Activated CD4-positive, alpha-beta T cell treated with anti-CD3 and anti-CD28 coated beads for 36 hours (primary cell): ENCODE results near the gene GDI1. TPM values are rescaled to one million over a fixed set of nuclear protein-coding genes. Genes with fewer than 3 reads are reported as not detected.
A peak's percentile ranks its signal among the peaks of the same experiment; 100 is the strongest.

Experiments
- ATAC-seq: fragments of 200-7000 bp; cut with Tn5 transposase; one replicate; pipeline ENCODE4 v1.10.0; 2021; ENCODE audit warnings: mild to moderate bottlenecking, moderate library complexity
- CTCF ChIA-PET: fragments of 350-600 bp; sonication (Branson Sonifier 250); formaldehyde crosslinking; loops from one replicate; lab custom pipeline; 2021; ENCODE audit warnings: antibody characterized with exemption; lab: Charles Lee
- POLR2A ChIA-PET: fragments of 350-600 bp; sonication (Branson Sonifier 250); formaldehyde crosslinking; loops from one replicate; lab custom pipeline; 2021; ENCODE audit warnings: antibody characterized with exemption, inconsistent platforms; lab: Charles Lee
- DNase-seq: peaks from one replicate; pipeline ENCODE4 v3.0.0-alpha.2; 2020
- H3K27ac Mint-ChIP-seq: one replicate; pipeline ENCODE4 v1.8.0; 2021; ENCODE audit warnings: mixed read lengths
- H3K27me3 Mint-ChIP-seq: one replicate; pipeline ENCODE4 v1.8.0; 2021; ENCODE audit warnings: mixed read lengths
- H3K36me3 Mint-ChIP-seq: one replicate; pipeline ENCODE4 v1.8.0; 2021; ENCODE audit warnings: low read depth, mixed read lengths
- H3K4me1 Mint-ChIP-seq: one replicate; pipeline ENCODE4 v1.8.0; 2021; ENCODE audit warnings: mixed read lengths
- H3K4me3 Mint-ChIP-seq: one replicate; pipeline ENCODE4 v1.8.0; 2021; ENCODE audit warnings: mild to moderate bottlenecking, moderate library complexity, mixed read lengths
- H3K9me3 Mint-ChIP-seq: one replicate; pipeline ENCODE4 v1.8.0; 2021; ENCODE audit warnings: low read depth, mixed read lengths
- intact Hi-C, 2 experiments: fragments of 100-400 bp; cut with DNase I in 1 of 2; cut with micrococcal nuclease in 1 of 2; formaldehyde crosslinking; loops; one replicate each; pipeline versions ENCODE4 v1.14.2 to v1.15.1; 2022 to 2024; cut with DNase I, micrococcal nuclease
- total RNA-seq, 2 experiments: library from RNA; stranded (reverse); gene quantifications; one replicate each; pipeline ENCODE4 v1.2.3, GENCODE V29; 2021

The GDI1 gene
- total RNA-seq, 2 experiments from 2014 or later, result 100 to 117 TPM

DNA sequence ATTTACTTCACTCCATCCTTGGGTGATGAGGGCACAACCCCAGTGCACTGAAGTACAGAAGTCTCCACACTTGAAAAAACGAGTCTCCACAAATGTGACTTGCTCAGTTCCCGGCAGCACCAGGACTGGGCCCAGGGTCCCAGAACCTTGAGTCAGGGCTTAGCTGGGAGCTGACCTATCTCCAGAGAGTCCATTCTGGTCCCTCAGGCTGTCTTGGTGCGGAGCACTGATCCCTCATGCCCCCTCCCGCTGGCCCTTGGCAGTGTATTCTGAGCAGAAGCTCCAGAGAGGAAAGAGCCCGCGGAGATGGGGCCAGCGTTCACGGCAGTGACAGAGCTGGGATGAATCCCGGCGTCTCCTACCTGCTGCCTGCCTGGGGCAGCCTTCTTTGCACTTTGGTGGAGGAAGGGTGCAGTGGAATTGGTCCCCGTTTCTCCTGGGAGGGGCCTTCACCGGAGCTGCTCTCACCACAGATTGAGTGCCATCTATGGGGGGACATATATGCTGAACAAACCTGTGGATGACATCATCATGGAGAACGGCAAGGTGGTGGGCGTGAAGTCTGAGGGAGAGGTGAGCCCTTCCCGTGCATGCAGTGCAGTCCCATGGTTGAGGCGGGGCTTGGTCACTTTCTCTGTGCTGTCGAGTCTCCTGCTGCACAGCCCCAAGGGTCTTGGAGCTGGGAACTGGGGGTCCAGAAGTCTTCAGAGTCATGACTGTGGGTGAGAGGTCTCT, 3.8 kb downstream of the GDI1 start:
- DNase-seq (no peak), ATAC-seq (no peak)
- no peaks in the 10 kb centered on the region for H3K27me3 Mint-ChIP-seq
- peaks cover 13% of the 10 kb centered on the region for H3K36me3 Mint-ChIP-seq
- no peak overlapping the region for H3K27ac Mint-ChIP-seq
- no peaks in the 10 kb centered on the region for H3K9me3 Mint-ChIP-seq
- POLR2A ChIA-PET, result no interaction called here
- intact Hi-C loops, result loop anchor here in 1 of 2 experiments (5.0 kb wide), 1 partner anchor 37 kb away; the partner anchor contains the start of gene LAGE3
- H3K4me3 Mint-ChIP-seq, result no peak overlapping the region
- H3K4me1 Mint-ChIP-seq, result peaks cover 24% of the 10 kb centered on the region
- CTCF ChIA-PET, result interaction anchor here (0.7 kb wide), 1 partner anchor 49 kb away, joined by 3 read pairs; no protein-coding TSS in a partner anchor

DNA sequence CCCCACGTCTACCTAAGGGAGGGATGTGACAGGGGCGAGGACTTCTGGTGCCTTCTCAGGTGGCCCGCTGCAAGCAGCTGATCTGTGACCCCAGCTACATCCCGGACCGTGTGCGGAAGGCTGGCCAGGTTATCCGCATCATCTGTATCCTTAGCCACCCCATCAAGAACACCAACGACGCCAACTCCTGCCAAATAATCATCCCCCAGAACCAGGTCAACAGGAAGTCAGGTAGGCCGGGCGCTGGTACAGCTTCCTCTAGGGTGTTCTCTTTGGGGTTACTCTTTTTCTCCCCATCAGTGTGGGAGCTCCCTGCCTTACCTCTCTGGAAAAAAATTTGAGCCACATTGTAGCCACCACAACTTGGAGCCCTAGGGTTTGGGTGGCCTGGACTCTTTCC, 4.6 kb downstream of the GDI1 start:
- ChIA-PET POLR2A (no interaction called here), CTCF (interaction anchor here (0.7 kb wide), 1 partner anchor 48 kb away, joined by 3 read pairs; no protein-coding TSS in a partner anchor)
- Mint-ChIP-seq H3K9me3 (no peaks in the 10 kb centered on the region), H3K27me3 (no peaks in the 10 kb centered on the region), H3K4me1 (peaks cover 26% of the 10 kb centered on the region), H3K36me3 (peaks cover 13% of the 10 kb centered on the region), H3K4me3 (no peak overlapping the region), H3K27ac (peak overlapping the region; percentile 51)
- intact Hi-C loops, result loop anchor here in 1 of 2 experiments (5.0 kb wide), 1 partner anchor 36 kb away; the partner anchor contains the start of gene LAGE3
- DNase-seq (no peak), ATAC-seq (no peak)

DNA sequence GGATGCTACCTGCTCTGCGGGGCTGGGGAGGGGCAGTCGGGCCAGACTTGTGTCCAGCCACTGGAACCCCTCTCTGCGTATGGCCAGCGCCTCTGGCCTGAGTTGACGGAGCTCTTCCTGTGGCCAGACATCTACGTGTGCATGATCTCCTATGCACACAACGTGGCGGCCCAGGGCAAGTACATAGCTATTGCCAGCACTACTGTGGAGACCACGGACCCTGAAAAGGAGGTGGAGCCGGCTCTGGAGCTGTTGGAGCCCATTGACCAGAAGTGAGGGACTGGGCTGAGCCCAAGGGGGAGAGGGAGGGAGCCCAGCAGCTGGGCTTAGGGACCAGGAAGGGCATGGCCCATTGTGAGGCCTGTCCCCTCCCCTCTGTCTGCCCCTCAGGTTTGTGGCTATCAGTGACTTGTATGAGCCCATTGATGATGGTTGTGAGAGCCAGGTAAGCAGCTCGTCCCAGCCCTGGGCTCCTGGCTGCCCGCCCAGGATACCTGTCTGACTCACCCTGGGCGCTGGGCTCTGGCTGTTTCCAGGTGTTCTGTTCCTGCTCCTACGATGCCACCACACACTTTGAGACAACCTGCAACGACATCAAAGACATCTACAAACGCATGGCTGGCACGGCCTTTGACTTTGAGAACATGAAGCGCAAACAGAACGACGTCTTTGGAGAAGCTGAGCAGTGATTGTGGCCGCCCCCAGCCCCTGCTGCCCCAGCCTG, 5.2 kb downstream of the GDI1 start:
- ATAC-seq, result no peak
- POLR2A ChIA-PET, result no interaction called here

DNA sequence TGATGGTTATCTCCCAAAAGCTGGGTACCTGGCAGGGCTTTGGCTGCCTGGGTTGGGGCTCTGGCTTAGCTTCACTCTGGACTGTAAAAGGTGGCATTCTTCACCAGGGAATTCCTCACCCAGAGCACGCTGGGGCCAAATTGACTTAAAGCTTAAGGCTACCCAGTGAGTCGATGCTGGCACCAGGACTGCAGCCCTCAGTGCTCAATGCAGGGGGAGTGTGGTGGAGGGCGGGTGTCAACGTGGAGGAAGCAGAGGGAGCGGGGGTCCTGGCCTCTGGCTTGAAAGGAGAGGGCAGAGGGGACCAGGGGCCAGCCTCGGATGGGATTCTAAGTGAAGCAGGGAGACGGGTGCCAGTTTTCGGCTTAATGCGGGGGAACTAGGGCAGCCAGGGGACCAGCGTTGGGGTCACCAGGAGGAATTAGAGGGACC, 6.5 kb downstream of the GDI1 start:
- H3K4me1 Mint-ChIP-seq, result peaks cover 25% of the 10 kb centered on the region
- peak overlapping the region; percentile 24 for H3K27ac Mint-ChIP-seq
- ChIA-PET POLR2A (no interaction called here), CTCF (interaction anchor here (1.0 kb wide), 1 partner anchor 16 kb away, joined by 3 read pairs; no protein-coding TSS in a partner anchor)
- intact Hi-C loops, result loop anchor here in 1 of 2 experiments (5.0 kb wide), 1 partner anchor 34 kb away; the partner anchor contains the start of gene LAGE3
- no peaks in the 10 kb centered on the region for H3K27me3 Mint-ChIP-seq
- DNase-seq (peak; percentile 18), ATAC-seq (peak; percentile 11)
- H3K9me3 Mint-ChIP-seq, result no peaks in the 10 kb centered on the region
- peaks cover 14% of the 10 kb centered on the region for H3K36me3 Mint-ChIP-seq
- H3K4me3 Mint-ChIP-seq, result peak overlapping the region; percentile 67

More for the DNA sequence above, 5.2 kb downstream of the GDI1 start:
- Mint-ChIP-seq H3K36me3 (peaks cover 16% of the 10 kb centered on the region), H3K27ac (peak overlapping the region; percentile 51), H3K9me3 (no peaks in the 10 kb centered on the region), H3K4me1 (peaks cover 29% of the 10 kb centered on the region), H3K4me3 (no peak overlapping the region), H3K27me3 (no peaks in the 10 kb centered on the region)
- CTCF ChIA-PET, result interaction anchor here (0.6 to 0.7 kb wide), 2 partner anchors 18 to 47 kb away, joined by 3 read pairs; no protein-coding TSS in a partner anchor
- intact Hi-C loops, result loop anchor here in 1 of 2 experiments (5.0 kb wide), 1 partner anchor 35 kb away; the partner anchor contains the start of gene LAGE3
- DNase-seq, result no peak

DNA sequence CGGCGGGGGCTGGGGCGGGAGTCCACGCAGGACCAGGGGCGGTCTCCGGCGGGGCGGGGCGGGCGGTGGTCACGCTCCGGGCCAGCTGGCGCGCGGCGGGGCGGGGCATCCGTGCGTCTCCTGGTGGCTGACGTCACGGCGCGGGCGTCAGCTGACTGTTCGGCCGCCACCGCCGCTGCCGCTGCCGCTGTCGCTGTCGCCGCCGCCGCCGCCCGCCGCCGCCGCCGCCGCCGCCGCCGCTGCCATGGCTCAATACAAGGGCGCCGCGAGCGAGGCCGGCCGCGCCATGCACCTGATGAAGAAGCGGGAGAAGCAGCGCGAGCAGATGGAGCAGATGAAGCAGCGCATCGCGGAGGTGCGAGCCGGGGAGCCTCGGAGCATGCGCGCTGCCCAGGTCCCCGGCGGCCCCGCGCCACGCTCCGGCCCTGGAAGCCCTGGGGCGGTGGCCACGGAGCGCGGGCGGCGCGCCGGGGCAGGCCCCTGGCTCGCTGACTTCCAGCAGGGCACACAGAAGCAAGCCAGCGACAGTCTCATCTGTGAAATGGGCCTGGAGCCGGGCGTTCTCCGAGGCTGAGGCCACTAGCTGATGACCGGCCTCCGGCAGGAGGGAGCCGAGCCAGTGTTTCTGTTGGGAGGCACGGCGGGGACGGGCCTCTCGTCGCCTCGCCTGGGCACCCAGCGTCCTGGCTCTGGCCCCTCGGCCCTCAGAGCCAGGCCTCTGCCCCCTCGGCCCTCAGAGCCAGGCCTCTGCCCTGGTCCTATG, 7.2 kb downstream of the GDI1 start, which contains the start of gene FAM50A:
Gene FAM50A, plus strand, starts transcription at position 150 of the 763 bp plus-strand sequence. Its CDS starts 95 bp downstream, at position 245.
- Mint-ChIP-seq H3K27ac (peak within 1 kb of the TSS; percentile 24), H3K36me3 (peaks cover 11% of the 10 kb centered on the region), H3K4me1 (peaks cover 22% of the 10 kb centered on the region), H3K4me3 (peak within 1 kb of the TSS; percentile 67), H3K27me3 (no peaks in the 10 kb centered on the region), H3K9me3 (no peaks in the 10 kb centered on the region)
- peak; percentile 86 for ATAC-seq
- CTCF ChIA-PET, result interaction anchor here (1.0 kb wide), 1 partner anchor 15 kb away, joined by 3 read pairs; no protein-coding TSS in a partner anchor
- POLR2A ChIA-PET, result no interaction called here
- peak; percentile 82 for DNase-seq
- intact Hi-C loops, result loop anchor here in 1 of 2 experiments (5.0 kb wide), 1 partner anchor 33 kb away; the partner anchor contains the start of gene LAGE3

DNA sequence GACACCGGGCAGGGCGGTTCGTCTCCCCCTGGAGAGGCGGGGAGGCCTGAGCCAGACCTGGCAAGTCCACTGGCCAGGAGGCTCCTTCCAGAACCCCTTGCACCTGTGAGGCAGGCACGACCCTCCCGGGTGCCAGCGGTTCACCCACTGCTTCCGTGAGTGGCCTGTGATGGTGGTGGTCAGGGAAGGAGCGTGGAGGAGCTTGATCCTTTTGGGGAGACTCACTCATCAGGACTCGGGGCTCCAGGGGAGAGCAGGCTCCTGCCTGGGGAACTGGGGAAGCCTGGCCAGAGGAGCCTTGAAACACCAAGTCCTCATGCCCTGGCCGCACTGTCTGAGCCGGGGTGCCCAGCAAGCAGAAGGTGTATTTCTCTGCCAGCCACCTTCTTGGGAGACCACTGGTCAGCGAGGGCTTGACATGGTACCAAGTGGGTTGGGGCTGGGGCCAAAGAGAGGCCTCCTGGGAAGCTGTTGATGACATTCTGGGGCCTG, 7.8 kb downstream of the GDI1 start:
- DNase-seq, result no peak
- intact Hi-C loops, result loop anchor here in 1 of 2 experiments (5.0 kb wide), 1 partner anchor 32 kb away; the partner anchor contains the start of gene LAGE3
- ChIA-PET CTCF (interaction anchor here (0.6 kb wide), 1 partner anchor 51 kb away, joined by 3 read pairs; no protein-coding TSS in a partner anchor), POLR2A (no interaction called here)
- Mint-ChIP-seq H3K27ac (no peak overlapping the region), H3K27me3 (no peaks in the 10 kb centered on the region), H3K4me3 (peak overlapping the region; percentile 56), H3K4me1 (peaks cover 22% of the 10 kb centered on the region), H3K9me3 (no peaks in the 10 kb centered on the region), H3K36me3 (peaks cover 11% of the 10 kb centered on the region)
- no peak for ATAC-seq

DNA sequence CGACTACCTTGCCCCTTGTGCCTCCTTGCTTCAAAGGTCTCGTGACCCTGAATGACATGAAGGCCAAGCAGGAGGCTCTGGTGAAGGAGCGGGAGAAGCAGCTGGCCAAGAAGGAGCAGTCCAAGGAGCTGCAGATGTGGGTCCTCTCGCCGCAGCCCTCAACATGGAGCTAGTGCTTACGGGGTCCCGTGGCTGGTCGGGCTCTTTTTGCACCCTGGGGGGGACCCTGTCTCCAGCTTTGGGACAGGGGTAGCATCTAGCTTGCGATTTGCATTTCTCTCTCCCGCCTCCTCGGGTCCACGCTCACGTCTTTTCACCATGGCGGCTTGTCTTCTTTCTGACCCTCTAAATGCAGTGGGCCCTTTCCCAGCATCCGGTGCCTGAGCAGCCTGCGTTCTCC, 8.8 kb downstream of the GDI1 start:
- CTCF ChIA-PET, result interaction anchor here (0.6 kb wide), 1 partner anchor 31 kb away, joined by 3 read pairs; no protein-coding TSS in a partner anchor
- peaks cover 13% of the 10 kb centered on the region for H3K36me3 Mint-ChIP-seq
- no peaks in the 10 kb centered on the region for H3K27me3 Mint-ChIP-seq
- H3K9me3 Mint-ChIP-seq, result no peaks in the 10 kb centered on the region
- H3K27ac Mint-ChIP-seq, result no peak overlapping the region
- ATAC-seq, result no peak
- POLR2A ChIA-PET, result no interaction called here
- no peak for DNase-seq
- H3K4me1 Mint-ChIP-seq, result peaks cover 17% of the 10 kb centered on the region
- no peak overlapping the region for H3K4me3 Mint-ChIP-seq
- intact Hi-C loops, result no loop called here

DNA sequence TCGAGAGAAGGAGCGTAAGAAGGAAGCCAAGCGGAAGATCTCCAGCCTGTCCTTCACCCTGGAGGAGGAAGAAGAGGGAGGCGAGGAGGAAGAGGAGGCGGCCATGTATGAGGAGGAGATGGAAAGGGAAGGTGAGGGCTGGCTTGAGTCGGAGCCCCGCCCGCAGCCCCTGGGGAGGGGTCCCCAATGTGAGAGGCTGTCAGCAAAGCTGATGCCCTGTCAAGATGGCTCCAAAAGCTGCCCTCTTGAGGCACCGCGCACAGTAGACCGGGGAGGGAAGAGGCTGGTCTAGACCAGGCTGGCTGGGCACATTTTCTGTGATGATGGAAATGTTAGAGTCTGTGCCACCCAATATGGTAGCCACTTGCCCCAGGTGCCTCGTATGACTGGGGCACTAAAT, 9.5 kb downstream of the GDI1 start:
- intact Hi-C loops, result no loop called here
- H3K4me1 Mint-ChIP-seq, result peaks cover 14% of the 10 kb centered on the region
- ChIA-PET POLR2A (no interaction called here), CTCF (interaction anchor here (0.6 kb wide), 1 partner anchor 32 kb away, joined by 3 read pairs; no protein-coding TSS in a partner anchor)
- H3K4me3 Mint-ChIP-seq, result no peak overlapping the region
- no peaks in the 10 kb centered on the region for H3K9me3 Mint-ChIP-seq
- DNase-seq (no peak), ATAC-seq (no peak)
- peaks cover 13% of the 10 kb centered on the region for H3K36me3 Mint-ChIP-seq
- no peak overlapping the region for H3K27ac Mint-ChIP-seq
- no peaks in the 10 kb centered on the region for H3K27me3 Mint-ChIP-seq

DNA sequence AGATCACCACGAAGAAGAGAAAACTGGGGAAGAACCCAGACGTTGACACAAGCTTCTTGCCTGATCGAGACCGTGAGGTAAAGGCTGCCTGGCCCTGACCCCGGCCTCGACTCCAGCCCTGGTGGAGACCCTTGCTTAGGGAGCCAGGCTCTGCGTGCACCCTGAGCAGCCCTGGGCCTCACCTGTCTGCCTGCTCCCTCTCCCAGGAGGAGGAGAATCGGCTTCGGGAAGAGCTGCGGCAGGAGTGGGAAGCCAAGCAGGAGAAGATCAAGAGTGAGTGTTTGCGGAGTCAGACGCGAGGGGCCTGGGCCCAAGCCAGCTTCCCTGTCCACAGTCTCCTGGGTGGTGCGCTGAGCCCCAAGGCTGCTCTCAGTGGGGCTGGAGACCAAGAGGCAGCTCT, 11.5 kb downstream of the GDI1 start:
- H3K36me3 Mint-ChIP-seq, result peaks cover 11% of the 10 kb centered on the region
- no peak overlapping the region for H3K27ac Mint-ChIP-seq
- no peak overlapping the region for H3K4me3 Mint-ChIP-seq
- H3K9me3 Mint-ChIP-seq, result no peaks in the 10 kb centered on the region
- intact Hi-C loops, result no loop called here
- ChIA-PET POLR2A (no interaction called here), CTCF (interaction anchor here (0.7 kb wide), 1 partner anchor 106 kb away, joined by 3 read pairs; no protein-coding TSS in a partner anchor)
- ATAC-seq (no peak), DNase-seq (no peak)
- no peaks in the 10 kb centered on the region for H3K27me3 Mint-ChIP-seq
- peaks cover 10% of the 10 kb centered on the region for H3K4me1 Mint-ChIP-seq

DNA sequence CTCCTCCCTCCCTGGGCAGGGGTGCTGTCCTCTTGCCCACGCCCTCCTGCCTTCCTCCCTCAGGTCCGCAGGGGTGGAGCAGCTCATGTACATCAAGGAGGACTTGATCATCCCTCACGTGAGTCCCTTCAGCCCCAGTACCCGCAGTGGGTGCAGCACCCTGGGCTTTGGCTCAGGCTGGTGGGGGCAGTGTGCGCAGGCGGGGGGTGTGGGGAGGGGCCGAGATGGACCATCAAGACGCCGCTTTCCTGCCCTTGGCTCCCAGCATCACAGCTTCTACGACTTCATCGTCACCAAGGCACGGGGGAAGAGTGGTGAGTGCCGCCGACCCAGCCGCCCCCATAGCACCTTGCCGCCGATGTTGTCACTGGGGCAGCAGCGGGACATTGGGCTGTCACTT, 12.7 kb downstream of the GDI1 start:
- no peak for ATAC-seq
- H3K4me3 Mint-ChIP-seq, result no peak overlapping the region
- no peak overlapping the region for H3K27ac Mint-ChIP-seq
- DNase-seq, result no peak
- H3K4me1 Mint-ChIP-seq, result peaks cover 9% of the 10 kb centered on the region
- POLR2A ChIA-PET, result interaction anchor here (0.6 kb wide), 1 partner anchor 80 kb away, joined by 3 read pairs; no protein-coding TSS in a partner anchor
- H3K36me3 Mint-ChIP-seq, result peaks cover 12% of the 10 kb centered on the region
- CTCF ChIA-PET, result no interaction called here
- intact Hi-C loops, result no loop called here
- H3K9me3 Mint-ChIP-seq, result no peaks in the 10 kb centered on the region
- no peaks in the 10 kb centered on the region for H3K27me3 Mint-ChIP-seq
